HepG2 (cell line): Measurements from ENCODE around the gene PRKCZ. TPM values are rescaled to one million over a fixed set of nuclear protein-coding genes. Genes with fewer than 3 reads are reported as not detected.
A peak's percentile ranks its signal among the peaks of the same experiment; 100 is the strongest.

Experiments
- BORCS8-MEF2B ChIP-seq: sonication (generic); formaldehyde crosslinking; IDR thresholded peaks from 2 replicates; pipeline ENCODE4 v1.8.0; 2022; ENCODE audit warnings: mild to moderate bottlenecking, missing genetic modification reagents
- CC2D1A ChIP-seq: sonication (generic); formaldehyde crosslinking; IDR thresholded peaks from 2 replicates; pipeline ENCODE4 v1.8.1; 2023; ENCODE audit warnings: mild to moderate bottlenecking, missing genetic modification reagents
- LCORL ChIP-seq, 2 experiments: fragments of 450-650 bp in 1 of 2; sonication (generic) in 1 of 2; formaldehyde crosslinking in 1 of 2; IDR thresholded peaks; 2 replicates each; pipeline versions ENCODE4 v1.5.0 to v1.6.1; 2017 to 2020; ENCODE audit warnings: antibody characterized with exemption in 1 of 2, missing genetic modification reagents in 1 of 2
- RXRB ChIP-seq: IDR thresholded peaks from 2 replicates; pipeline ENCODE4 v1.6.1; 2016; ENCODE audit warnings: borderline replicate concordance, missing genetic modification reagents, missing compliant biosample characterization
- TRIM24 ChIP-seq: sonication (generic); formaldehyde crosslinking; IDR thresholded peaks from 2 replicates; pipeline ENCODE4 v1.8.0; 2022; ENCODE audit warnings: mild to moderate bottlenecking, missing genetic modification reagents
- ZC3H4 ChIP-seq: sonication (generic); formaldehyde crosslinking; IDR thresholded peaks from 2 replicates; pipeline ENCODE4 v1.4.0; 2020; ENCODE audit warnings: missing genetic modification reagents, borderline replicate concordance
- ZNF207 ChIP-seq: fragments of 450-650 bp; IDR thresholded peaks from 2 replicates; pipeline ENCODE4 v1.6.1; 2016; ENCODE audit warnings: antibody characterized with exemption, borderline replicate concordance
- ZNF547 ChIP-seq: sonication (generic); formaldehyde crosslinking; IDR thresholded peaks from 2 replicates; pipeline ENCODE4 v1.5.1; 2020; ENCODE audit warnings: mild to moderate bottlenecking, missing genetic modification reagents
- ZNF672 ChIP-seq: sonication (generic); formaldehyde crosslinking; IDR thresholded peaks from 2 replicates; pipeline ENCODE4 v1.8.1; 2022; ENCODE audit warnings: missing genetic modification reagents
- ZSCAN22 ChIP-seq: sonication (generic); formaldehyde crosslinking; IDR thresholded peaks from 2 replicates; pipeline ENCODE4 v1.4.0; 2020; ENCODE audit warnings: mild to moderate bottlenecking, missing genetic modification reagents
- polyA plus RNA-seq, 8 experiments: library from polyadenylated mRNA; depleted of rRNA in 3 of 8; stranded (reverse) in 7 of 8; unstranded in 1 of 8; fragments of >200 nt; fragmentation: Illumina TruSeq in 4 of 8; extraction: Trizol in 4 of 8; gene quantifications; 2 replicates each; pipeline versions ENCODE4 v1.2.1 to v1.2.3, GENCODE V29; 2011 to 2016; ENCODE audit warnings: low read depth in 4 of 8, missing spikeins in 1 of 8, mixed read lengths in 1 of 8; ENCODE audit not compliant: insufficient read depth in 1 of 8
- total RNA-seq, 5 experiments: library from RNA; depleted of rRNA; stranded (reverse); fragments of >200 nt; fragmentation: Illumina TruSeq; extraction: Trizol; gene quantifications; 2 replicates each; pipeline ENCODE4 v1.2.3, GENCODE V29; 2016; ENCODE audit warnings: low read depth in 1 of 5
- TF ChIP-seq, protein P1 (sequence below), 2 experiments: fragments of 450-650 bp in 1 of 2; sonication (generic) in 1 of 2; formaldehyde crosslinking in 1 of 2; IDR thresholded peaks; 2 replicates each; pipeline versions ENCODE4 v1.6.1 to v1.8.0; 2016 to 2022; ENCODE audit warnings: antibody characterized with exemption in 1 of 2, mild to moderate bottlenecking in 1 of 2, missing genetic modification reagents in 1 of 2
- TF ChIP-seq, protein P2 (sequence below): IDR thresholded peaks from 2 replicates; pipeline ENCODE4 v1.6.1; 2016; ENCODE audit warnings: missing compliant biosample characterization, missing genetic modification reagents, borderline replicate concordance
- TF ChIP-seq, protein P3 (sequence below): sonication (generic); formaldehyde crosslinking; IDR thresholded peaks from 2 replicates; pipeline ENCODE4 v1.5.1; 2020; ENCODE audit warnings: mild to moderate bottlenecking, moderate library complexity, missing genetic modification reagents
- TF ChIP-seq, protein P4 (sequence below): IDR thresholded peaks from 2 replicates; pipeline ENCODE4 v1.6.1; 2018; ENCODE audit warnings: missing genetic modification reagents, mild to moderate bottlenecking, missing compliant biosample characterization

PRKCZ gene
- total and polyA plus RNA-seq, 2 of the 13 experiments (the other 11 are each of a cell fraction or from before 2014, with no cell fraction given): 34.7 to 85.2 TPM

DNA sequence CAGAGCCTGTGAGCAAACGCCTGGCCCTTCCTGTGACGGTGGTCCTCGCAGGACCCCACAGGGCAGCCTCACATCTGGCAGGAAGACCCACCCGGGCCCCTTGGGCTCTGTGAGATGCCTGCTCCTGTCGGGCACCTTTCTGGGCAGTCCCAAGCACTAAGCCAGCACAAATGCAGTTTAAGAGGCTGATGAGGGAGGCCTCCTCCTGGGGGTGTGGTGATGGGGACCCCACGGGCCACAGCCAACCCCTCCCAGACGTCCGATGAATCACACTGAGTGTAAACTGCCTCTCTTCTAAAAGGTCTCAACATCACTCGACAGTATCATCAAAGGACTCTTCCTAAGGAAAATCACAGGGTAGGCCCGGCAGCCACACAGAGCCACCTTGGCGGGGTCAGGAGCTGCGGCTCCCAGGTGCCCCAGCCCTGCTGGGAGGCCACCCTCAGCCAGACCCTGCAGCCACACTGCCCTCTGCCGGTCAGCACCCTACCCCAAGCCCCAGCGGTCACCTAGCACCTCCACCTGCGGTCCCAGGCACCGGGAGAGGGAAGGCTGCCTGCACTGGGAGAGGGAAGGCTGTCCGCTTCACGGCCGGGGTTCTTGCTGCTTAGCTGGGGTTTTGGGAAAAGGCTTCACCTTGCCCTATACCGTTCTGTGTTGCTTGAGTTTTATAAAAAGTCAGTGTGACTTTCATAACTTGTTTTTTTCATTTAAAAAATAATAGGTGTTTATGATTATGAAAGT is 3.9 kb upstream of the PRKCZ start (continued):
- TF ChIP-seq, protein P1, sequence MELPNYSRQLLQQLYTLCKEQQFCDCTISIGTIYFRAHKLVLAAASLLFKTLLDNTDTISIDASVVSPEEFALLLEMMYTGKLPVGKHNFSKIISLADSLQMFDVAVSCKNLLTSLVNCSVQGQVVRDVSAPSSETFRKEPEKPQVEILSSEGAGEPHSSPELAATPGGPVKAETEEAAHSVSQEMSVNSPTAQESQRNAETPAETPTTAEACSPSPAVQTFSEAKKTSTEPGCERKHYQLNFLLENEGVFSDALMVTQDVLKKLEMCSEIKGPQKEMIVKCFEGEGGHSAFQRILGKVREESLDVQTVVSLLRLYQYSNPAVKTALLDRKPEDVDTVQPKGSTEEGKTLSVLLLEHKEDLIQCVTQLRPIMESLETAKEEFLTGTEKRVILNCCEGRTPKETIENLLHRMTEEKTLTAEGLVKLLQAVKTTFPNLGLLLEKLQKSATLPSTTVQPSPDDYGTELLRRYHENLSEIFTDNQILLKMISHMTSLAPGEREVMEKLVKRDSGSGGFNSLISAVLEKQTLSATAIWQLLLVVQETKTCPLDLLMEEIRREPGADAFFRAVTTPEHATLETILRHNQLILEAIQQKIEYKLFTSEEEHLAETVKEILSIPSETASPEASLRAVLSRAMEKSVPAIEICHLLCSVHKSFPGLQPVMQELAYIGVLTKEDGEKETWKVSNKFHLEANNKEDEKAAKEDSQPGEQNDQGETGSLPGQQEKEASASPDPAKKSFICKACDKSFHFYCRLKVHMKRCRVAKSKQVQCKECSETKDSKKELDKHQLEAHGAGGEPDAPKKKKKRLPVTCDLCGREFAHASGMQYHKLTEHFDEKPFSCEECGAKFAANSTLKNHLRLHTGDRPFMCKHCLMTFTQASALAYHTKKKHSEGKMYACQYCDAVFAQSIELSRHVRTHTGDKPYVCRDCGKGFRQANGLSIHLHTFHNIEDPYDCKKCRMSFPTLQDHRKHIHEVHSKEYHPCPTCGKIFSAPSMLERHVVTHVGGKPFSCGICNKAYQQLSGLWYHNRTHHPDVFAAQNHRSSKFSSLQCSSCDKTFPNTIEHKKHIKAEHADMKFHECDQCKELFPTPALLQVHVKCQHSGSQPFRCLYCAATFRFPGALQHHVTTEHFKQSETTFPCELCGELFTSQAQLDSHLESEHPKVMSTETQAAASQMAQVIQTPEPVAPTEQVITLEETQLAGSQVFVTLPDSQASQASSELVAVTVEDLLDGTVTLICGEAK (IDR thresholded peaks at IDR 0.05): no peak
- TF ChIP-seq, protein P1 (CRISPR knock-in tag; IDR thresholded peaks at IDR 0.05): no peak
- TF ChIP-seq ZNF547 (CRISPR knock-in tag): 0 out of 2 replicates have a peak, but pooled peaks have one; percentile 1
- TF ChIP-seq ZNF672 (CRISPR knock-in tag): no peak
- TF ChIP-seq ZC3H4 (CRISPR knock-in tag): no peak
- no peak for TF ChIP-seq ZSCAN22 (CRISPR knock-in tag)
- TF ChIP-seq BORCS8-MEF2B (CRISPR knock-in tag): 0 out of 2 replicates have a peak, but pooled peaks have one; percentile 23
- TF ChIP-seq, protein P2, sequence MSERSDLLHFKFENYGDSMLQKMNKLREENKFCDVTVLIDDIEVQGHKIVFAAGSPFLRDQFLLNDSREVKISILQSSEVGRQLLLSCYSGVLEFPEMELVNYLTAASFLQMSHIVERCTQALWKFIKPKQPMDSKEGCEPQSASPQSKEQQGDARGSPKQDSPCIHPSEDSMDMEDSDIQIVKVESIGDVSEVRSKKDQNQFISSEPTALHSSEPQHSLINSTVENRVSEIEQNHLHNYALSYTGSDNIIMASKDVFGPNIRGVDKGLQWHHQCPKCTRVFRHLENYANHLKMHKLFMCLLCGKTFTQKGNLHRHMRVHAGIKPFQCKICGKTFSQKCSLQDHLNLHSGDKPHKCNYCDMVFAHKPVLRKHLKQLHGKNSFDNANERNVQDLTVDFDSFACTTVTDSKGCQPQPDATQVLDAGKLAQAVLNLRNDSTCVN (CRISPR knock-in tag): no peak
- TF ChIP-seq, protein P3, sequence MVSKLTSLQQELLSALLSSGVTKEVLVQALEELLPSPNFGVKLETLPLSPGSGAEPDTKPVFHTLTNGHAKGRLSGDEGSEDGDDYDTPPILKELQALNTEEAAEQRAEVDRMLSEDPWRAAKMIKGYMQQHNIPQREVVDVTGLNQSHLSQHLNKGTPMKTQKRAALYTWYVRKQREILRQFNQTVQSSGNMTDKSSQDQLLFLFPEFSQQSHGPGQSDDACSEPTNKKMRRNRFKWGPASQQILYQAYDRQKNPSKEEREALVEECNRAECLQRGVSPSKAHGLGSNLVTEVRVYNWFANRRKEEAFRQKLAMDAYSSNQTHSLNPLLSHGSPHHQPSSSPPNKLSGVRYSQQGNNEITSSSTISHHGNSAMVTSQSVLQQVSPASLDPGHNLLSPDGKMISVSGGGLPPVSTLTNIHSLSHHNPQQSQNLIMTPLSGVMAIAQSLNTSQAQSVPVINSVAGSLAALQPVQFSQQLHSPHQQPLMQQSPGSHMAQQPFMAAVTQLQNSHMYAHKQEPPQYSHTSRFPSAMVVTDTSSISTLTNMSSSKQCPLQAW: 0 out of 2 replicates have a peak, but pooled peaks have one; percentile 17
- no peak for TF ChIP-seq RXRB
- TF ChIP-seq TRIM24 (CRISPR knock-in tag): no peak
- no peak for TF ChIP-seq ZNF207
- TF ChIP-seq CC2D1A: no peak
- TF ChIP-seq, protein P4, sequence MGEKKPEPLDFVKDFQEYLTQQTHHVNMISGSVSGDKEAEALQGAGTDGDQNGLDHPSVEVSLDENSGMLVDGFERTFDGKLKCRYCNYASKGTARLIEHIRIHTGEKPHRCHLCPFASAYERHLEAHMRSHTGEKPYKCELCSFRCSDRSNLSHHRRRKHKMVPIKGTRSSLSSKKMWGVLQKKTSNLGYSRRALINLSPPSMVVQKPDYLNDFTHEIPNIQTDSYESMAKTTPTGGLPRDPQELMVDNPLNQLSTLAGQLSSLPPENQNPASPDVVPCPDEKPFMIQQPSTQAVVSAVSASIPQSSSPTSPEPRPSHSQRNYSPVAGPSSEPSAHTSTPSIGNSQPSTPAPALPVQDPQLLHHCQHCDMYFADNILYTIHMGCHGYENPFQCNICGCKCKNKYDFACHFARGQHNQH (CRISPR knock-in tag): 0 out of 2 replicates have a peak, but pooled peaks have one; percentile 33
- TF ChIP-seq LCORL (IDR thresholded peaks at IDR 0.05): no peak
- peak; percentile 75; the same call in 1 of the 2 replicates for TF ChIP-seq LCORL (CRISPR knock-in tag; IDR thresholded peaks at IDR 0.05)
